Measurements from ENCODE around the gene EXOC3L4. TPM values are rescaled to one million over a fixed set of nuclear protein-coding genes. Genes with fewer than 3 reads are reported as not detected.

EXOC3L4 gene
- total RNA-seq, 1 donor from 2014 or later, result 0.20 TPM

DNA sequence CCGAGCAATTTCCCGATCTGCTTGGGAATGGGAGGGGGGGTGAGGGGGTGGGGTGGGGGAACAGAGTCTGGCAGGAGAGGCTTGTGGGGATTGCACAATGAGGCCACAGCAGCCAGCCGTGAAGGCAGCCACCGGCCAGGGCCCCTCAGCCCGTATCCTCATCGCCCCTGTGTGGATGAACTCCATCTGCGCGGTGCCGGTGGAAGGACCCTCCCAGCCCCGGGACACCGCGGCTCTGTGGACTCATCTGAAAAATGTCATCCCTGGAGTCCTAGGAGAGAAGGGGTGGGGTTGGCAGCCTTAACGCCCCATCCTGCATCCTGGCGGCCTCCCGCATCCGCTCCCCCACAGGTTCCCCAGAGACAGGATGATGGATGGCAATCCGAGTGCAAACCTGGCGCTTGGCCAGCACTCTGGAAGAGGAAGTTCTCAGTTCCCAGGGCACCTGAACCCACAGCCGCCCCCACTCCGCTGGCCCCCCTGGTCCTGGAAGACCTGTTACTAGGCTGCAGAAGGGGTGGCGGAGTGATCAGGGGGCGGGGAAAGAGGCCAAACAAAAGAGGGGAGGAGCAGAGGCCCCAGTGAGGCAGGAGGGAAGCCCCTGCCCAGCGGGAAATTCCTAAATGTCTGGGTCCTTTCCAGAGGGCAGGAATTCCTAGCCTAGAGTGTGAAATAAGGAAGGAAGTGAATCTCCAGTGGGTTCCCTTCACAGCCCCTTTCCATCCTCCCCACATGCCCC lies 27.5 kb downstream of the EXOC3L4 start:
- peak; percentile 2 for ATAC-seq

- no peak for ATAC-seq
Measured at GRCh38 chr14:103122585-103122946, 28.0 kb downstream of the EXOC3L4 start.

DNA sequence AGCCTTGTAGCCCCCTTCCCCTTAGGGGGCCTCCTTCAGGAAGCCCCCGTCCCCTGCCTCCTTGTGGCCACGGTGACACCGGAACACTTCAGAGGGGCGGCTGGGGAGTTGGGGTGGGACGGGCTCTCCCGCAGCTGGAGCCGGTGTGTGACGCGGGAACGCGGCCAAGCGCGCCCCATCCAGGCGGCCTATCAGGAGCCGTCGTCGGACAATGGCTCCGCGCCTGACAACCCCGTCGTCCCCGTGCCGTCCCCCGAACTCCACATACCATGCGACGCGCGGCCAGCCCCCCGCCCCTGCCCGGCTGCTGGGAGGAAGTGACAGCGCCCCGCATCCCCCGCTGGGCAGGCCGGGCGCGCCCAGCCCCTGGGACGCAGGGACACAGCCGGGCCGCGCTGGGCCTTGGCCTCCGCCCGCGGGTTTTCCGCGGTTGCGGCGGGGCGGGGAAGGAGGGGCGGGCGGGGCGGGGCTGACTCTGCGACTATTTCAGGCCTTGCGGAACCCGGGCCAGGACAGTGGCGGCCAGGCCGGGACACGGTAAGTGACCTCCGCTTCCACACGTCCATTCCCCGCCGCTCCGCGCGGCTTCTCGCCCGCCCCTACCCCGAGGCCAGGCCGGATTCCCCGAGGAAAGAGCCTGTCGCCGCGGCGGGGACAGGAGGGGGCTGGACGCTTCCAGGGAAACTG lies 28.6 kb downstream of the EXOC3L4 start, which contains the start of gene TNFAIP2:
Gene TNFAIP2 (plus strand): TSS at position 515 of the 687 bp plus-strand sequence. CDS start 2,997 bp downstream, outside the sequence.
- ATAC-seq, result peak; percentile 24

- ATAC-seq, result peak; percentile 3
Measured at GRCh38 chr14:103123634-103124500, 29.3 kb downstream of the EXOC3L4 start.

GRCh38 chr14:103124501-103125001 lies 30.0 kb downstream of the EXOC3L4 start:
- ATAC-seq, result no peak

- no peak for ATAC-seq
Measured at GRCh38 chr14:103125098-103126070, 30.9 kb downstream of the EXOC3L4 start.

DNA sequence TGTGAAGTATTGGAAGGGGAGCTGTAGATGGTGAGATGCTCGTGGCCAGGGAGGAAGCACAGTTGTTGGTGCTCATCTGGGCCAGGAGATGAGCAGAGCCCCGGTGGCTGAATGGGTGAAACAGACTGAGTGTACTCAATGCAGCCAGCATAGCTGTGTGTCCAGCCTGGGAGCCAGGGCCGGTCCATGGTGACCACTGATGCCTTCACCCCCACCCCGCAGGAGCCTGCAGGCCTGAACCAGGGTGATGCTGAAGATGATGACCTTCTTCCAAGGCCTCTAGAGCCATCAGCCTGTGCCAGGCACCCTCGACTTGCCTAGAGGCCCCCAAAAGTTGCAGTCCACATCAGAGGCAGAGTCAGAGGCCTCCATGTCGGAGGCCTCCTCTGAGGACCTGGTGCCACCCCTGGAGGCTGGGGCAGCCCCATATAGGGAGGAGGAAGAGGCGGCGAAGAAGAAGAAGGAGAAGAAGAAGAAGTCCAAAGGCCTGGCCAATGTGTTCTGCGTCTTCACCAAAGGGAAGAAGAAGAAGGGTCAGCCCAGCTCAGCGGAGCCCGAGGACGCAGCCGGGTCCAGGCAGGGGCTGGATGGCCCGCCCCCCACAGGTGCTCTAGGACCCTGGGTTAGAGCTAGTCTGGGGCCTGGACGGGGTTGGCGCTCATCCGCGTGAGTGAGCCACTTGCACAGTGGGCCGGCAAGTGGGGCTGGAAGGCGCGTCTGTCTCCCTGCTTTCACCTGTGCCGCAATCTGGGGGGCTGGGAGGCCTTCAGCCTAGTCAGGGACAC lies 31.8 kb downstream of the EXOC3L4 start:
- ATAC-seq, result no peak

DNA sequence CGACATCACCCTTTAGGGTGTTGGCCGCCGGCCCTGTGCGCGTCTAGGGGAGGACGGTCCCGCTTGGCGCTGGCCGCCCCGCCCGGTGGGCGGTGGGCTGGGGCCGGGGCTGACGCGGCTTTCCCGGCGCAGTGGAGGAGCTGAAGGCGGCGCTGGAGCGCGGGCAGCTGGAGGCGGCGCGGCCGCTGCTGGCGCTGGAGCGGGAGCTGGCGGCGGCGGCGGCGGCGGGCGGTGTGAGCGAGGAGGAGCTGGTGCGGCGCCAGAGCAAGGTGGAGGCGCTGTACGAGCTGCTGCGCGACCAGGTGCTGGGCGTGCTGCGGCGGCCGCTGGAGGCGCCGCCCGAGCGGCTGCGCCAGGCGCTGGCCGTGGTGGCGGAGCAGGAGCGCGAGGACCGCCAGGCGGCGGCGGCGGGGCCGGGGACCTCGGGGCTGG lies 32.4 kb downstream of the EXOC3L4 start:
- ATAC-seq, result peak; percentile 39

DNA sequence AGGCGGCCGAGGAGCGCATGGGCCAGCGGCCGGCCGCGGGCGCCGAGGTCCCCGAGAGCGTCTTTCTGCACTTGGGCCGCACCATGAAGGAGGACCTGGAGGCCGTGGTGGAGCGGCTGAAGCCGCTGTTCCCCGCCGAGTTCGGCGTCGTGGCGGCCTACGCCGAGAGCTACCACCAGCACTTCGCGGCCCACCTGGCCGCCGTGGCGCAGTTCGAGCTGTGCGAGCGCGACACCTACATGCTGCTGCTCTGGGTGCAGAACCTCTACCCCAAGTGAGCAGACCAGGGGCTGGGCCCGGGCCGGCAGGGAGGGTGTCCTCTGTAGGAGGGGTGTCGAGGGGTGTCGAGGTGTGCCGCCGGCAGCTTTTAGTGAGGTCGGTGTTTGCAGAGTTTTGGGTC lies 32.8 kb downstream of the EXOC3L4 start:
- ATAC-seq, result no peak

DNA sequence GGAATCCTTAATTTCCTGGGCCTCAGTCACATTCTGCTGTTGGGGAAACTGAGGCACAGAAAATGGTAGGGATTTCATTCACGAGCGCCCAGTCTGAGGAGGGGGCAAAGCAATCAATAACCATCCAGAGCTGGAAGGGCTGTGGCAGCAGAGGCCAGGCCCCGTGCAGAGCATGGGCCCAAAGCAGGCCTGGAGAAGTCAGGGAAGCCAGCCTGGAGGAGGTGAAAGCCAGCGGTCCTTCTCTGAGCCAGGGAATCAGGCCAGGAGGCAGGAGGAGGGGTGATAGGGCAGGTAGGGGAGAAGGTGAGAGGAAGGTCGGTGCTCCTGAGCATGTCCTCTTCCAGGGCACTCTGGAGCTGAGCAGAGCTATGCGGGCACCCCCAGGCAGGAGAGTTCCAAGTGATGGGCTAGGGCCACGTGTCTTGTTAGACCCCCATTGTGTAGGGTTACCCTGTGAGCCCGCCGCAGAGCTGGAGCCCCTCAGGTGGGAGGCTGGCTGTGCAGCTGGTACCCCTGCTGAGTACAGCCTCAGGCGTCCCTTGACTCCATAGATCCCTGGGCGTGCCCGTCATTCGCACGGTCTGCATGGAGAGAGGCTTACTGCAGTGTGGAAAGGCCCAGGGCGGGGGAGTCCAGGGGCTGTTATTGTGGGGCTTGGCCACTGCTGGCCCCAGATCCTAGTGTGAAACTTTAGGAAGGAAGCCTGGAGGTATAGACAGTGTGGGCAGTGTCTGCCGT lies 33.5 kb downstream of the EXOC3L4 start:
- ATAC-seq, result peak; percentile 3

- ATAC-seq, result peak; percentile 36
Measured at GRCh38 chr14:103128631-103129300, 34.2 kb downstream of the EXOC3L4 start.

GRCh38 chr14:103129301-103130016 lies 34.9 kb downstream of the EXOC3L4 start:
- ATAC-seq, result peak; percentile 2

GRCh38 chr14:103130017-103130764 lies 35.7 kb downstream of the EXOC3L4 start:
- ATAC-seq, result no peak

- ATAC-seq, result peak; percentile 35
Measured at GRCh38 chr14:103130965-103131364, 36.4 kb downstream of the EXOC3L4 start.

GRCh38 chr14:103131580-103131979 lies 37.1 kb downstream of the EXOC3L4 start:
- ATAC-seq, result no peak

DNA sequence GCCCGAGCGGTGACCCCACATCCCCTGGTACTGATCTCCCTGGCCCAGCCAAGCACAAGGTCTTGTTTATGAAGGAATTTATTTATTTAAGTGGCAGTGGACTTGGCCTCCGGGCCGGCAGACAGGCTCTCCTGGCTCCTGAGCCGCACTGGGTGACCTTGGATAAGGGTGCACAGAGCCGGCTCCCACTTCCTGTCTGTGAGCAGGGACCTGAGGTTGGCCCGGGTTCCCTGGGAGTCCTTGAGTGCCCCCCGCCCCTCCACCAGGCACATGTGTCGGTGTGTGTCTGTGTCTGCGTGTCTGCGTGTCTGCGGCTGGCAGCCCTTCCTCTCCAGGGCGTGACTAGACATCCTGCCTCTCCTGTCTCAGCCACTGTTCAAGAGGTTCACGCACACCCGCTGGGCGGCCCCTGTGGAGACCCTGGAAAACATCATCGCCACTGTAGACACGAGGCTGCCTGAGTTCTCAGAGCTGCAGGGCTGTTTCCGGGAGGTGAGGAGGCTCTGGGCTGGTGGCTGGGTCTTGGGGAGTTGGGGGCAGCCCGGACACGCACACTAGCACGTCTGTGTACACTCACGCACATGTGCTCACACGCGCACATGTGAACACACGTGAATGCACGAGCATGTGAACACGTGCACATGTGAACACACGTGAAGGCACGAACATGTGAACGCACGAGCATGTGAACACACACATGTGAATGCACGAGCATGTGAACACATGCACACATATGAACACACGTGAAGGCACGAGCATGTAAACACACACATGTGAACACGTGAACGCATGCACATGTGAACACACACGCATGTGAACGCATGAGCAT lies 38.1 kb downstream of the EXOC3L4 start:
- no peak for ATAC-seq

All from esophagus mucosa (tissue), 1 donor.